Stimulated activated naive B cell treated with anti-CD40 and anti-IgM and Interleukin-4, amounts not matched to agents 10 μg/mL and 1 μg/mL and 100 μg/mL, for 72 hours (primary cell): ENCODE results near the gene MINDY2.
"Not testable (repeated sequence)": the region's sequence is repeated elsewhere in the genome, so short reads cannot be mapped to it uniquely, and the experiment has no call there.

ENCODE experiments used
- ATAC-seq, 2 donors: fragments of 150-1000 bp; cut with Tn5 transposase; replicated peaks; 2 replicates each; pipeline ENCODE4 v1.10.0; 2021; ENCODE audit warnings: moderate library complexity in 1 of 2
- DNase-seq: peaks from one replicate; pipeline ENCODE4 v3.0.0; 2021
- H3K27ac Mint-ChIP-seq: one replicate; pipeline ENCODE4 v1.8.0; 2022; ENCODE audit warnings: mild to moderate bottlenecking, mixed read lengths
- H3K27me3 Mint-ChIP-seq, 2 donors: one replicate each; pipeline ENCODE4 v1.8.0; 2022; ENCODE audit warnings: mixed read lengths in 2 of 2
- H3K36me3 Mint-ChIP-seq, 2 donors: one replicate each; pipeline ENCODE4 v1.8.0; 2022; ENCODE audit warnings: mixed read lengths in 2 of 2, mild to moderate bottlenecking in 1 of 2
- H3K4me1 Mint-ChIP-seq, 2 donors: one replicate each; pipeline ENCODE4 v1.8.0; 2022; ENCODE audit warnings: mixed read lengths in 2 of 2, mild to moderate bottlenecking in 1 of 2
- H3K4me3 Mint-ChIP-seq, 2 donors: one replicate each; pipeline ENCODE4 v1.8.0; 2022; ENCODE audit warnings: mild to moderate bottlenecking in 2 of 2, mixed read lengths in 2 of 2, moderate library complexity in 1 of 2
- H3K9me3 Mint-ChIP-seq, 2 donors: one replicate each; pipeline ENCODE4 v1.8.0; 2022; ENCODE audit warnings: mixed read lengths in 2 of 2, mild to moderate bottlenecking in 1 of 2

MINDY2 gene

GRCh38 chr15:58867926-58868325 is 96.8 kb downstream of the MINDY2 start:
- Mint-ChIP-seq H3K36me3 (peaks cover 6 to 14% of the 10 kb centered on the region in 2 donors), H3K9me3 (peaks cover 0 to 2% of the 10 kb centered on the region in 2 donors), H3K27me3 (peaks cover 7 to 9% of the 10 kb centered on the region in 2 donors), H3K4me1 (peaks cover 4 to 13% of the 10 kb centered on the region in 2 donors), H3K27ac (peak overlapping the region; percentile 42), H3K4me3 (no peak overlapping the region)
- no peak for ATAC-seq
- no peak for DNase-seq

- H3K36me3 Mint-ChIP-seq, result peaks cover 9 to 16% of the 10 kb centered on the region in 2 donors
- H3K4me1 Mint-ChIP-seq, result peaks cover 0 to 3% of the 10 kb centered on the region in 2 donors
- no peak overlapping the region for H3K27ac Mint-ChIP-seq
- H3K9me3 Mint-ChIP-seq, result peaks cover 0 to 2% of the 10 kb centered on the region in 2 donors
- DNase-seq, result no peak
- H3K27me3 Mint-ChIP-seq, result no peaks in the 10 kb centered on the region
- no peak overlapping the region for H3K4me3 Mint-ChIP-seq
- no peak for ATAC-seq
These were observed 99.3 kb downstream of the MINDY2 start for GRCh38 chr15:58870451-58870850.

- no peak overlapping the region for H3K27ac Mint-ChIP-seq
- H3K27me3 Mint-ChIP-seq, result no peaks in the 10 kb centered on the region
- H3K36me3 Mint-ChIP-seq, result peaks cover 19 to 26% of the 10 kb centered on the region in 2 donors
- no peak for DNase-seq
- peaks cover 0 to 5% of the 10 kb centered on the region in 2 donors for H3K4me1 Mint-ChIP-seq
- peak in 1 of 2 donors; percentile 39 for ATAC-seq
- H3K9me3 Mint-ChIP-seq, result peaks cover 0 to 2% of the 10 kb centered on the region in 2 donors
- no peak overlapping the region for H3K4me3 Mint-ChIP-seq
These were observed 102.2 kb downstream of the MINDY2 start for GRCh38 chr15:58873267-58873666.

- no peaks in the 10 kb centered on the region for H3K27me3 Mint-ChIP-seq
- peaks cover 27 to 43% of the 10 kb centered on the region in 2 donors for H3K36me3 Mint-ChIP-seq
- DNase-seq (no peak), ATAC-seq (no peak)
- H3K4me1 Mint-ChIP-seq, result peaks cover 0 to 5% of the 10 kb centered on the region in 2 donors
- no peak overlapping the region for H3K27ac Mint-ChIP-seq
- no peak overlapping the region for H3K4me3 Mint-ChIP-seq
- H3K9me3 Mint-ChIP-seq, result no peaks in the 10 kb centered on the region
These were observed 104.2 kb downstream of the MINDY2 start for GRCh38 chr15:58875343-58875742.

GRCh38 chr15:58876306-58877106 is 105.4 kb downstream of the MINDY2 start:
- H3K4me1 Mint-ChIP-seq, result peaks cover 0 to 5% of the 10 kb centered on the region in 2 donors
- ATAC-seq (no peak), DNase-seq (no peak)
- no peak overlapping the region for H3K27ac Mint-ChIP-seq
- no peaks in the 10 kb centered on the region for H3K9me3 Mint-ChIP-seq
- H3K27me3 Mint-ChIP-seq, result no peaks in the 10 kb centered on the region
- H3K4me3 Mint-ChIP-seq, result no peak overlapping the region
- peaks cover 29 to 53% of the 10 kb centered on the region in 2 donors for H3K36me3 Mint-ChIP-seq

- no peak overlapping the region for H3K4me3 Mint-ChIP-seq
- no peak for DNase-seq
- peaks cover 0 to 7% of the 10 kb centered on the region in 2 donors for H3K4me1 Mint-ChIP-seq
- H3K36me3 Mint-ChIP-seq, result peaks cover 38 to 66% of the 10 kb centered on the region in 2 donors
- no peak for ATAC-seq
- no peak overlapping the region for H3K27ac Mint-ChIP-seq
- no peaks in the 10 kb centered on the region for H3K27me3 Mint-ChIP-seq
- H3K9me3 Mint-ChIP-seq, result no peaks in the 10 kb centered on the region
These were observed 107.1 kb downstream of the MINDY2 start for GRCh38 chr15:58877999-58878825.

- H3K4me3 Mint-ChIP-seq, result no peak overlapping the region
- ATAC-seq, result no peak
- H3K36me3 Mint-ChIP-seq, result peaks cover 51 to 74% of the 10 kb centered on the region in 2 donors
- no peak for DNase-seq
- H3K27me3 Mint-ChIP-seq, result no peaks in the 10 kb centered on the region
- peaks cover 0 to 6% of the 10 kb centered on the region in 2 donors for H3K4me1 Mint-ChIP-seq
- H3K9me3 Mint-ChIP-seq, result no peaks in the 10 kb centered on the region
- H3K27ac Mint-ChIP-seq, result no peak overlapping the region
These were observed 109.2 kb downstream of the MINDY2 start for GRCh38 chr15:58880320-58880719.

- peak overlapping the region; percentile 72 for H3K27ac Mint-ChIP-seq
- no peak for DNase-seq
- ATAC-seq, result no peak
- H3K9me3 Mint-ChIP-seq, result no peaks in the 10 kb centered on the region
- no peak overlapping the region for H3K4me3 Mint-ChIP-seq
- no peaks in the 10 kb centered on the region for H3K27me3 Mint-ChIP-seq
- H3K36me3 Mint-ChIP-seq, result peaks cover 56 to 73% of the 10 kb centered on the region in 2 donors
- peaks cover 0 to 2% of the 10 kb centered on the region in 2 donors for H3K4me1 Mint-ChIP-seq
These were observed 111.1 kb downstream of the MINDY2 start for GRCh38 chr15:58882243-58882642.

GRCh38 chr15:58883926-58884325 is 112.8 kb downstream of the MINDY2 start:
- DNase-seq, H3K27me3 Mint-ChIP-seq, H3K27ac Mint-ChIP-seq, ATAC-seq, H3K4me3 Mint-ChIP-seq, H3K4me1 Mint-ChIP-seq, H3K9me3 Mint-ChIP-seq: not testable (repeated sequence)
- peaks cover 59 to 80% of the 10 kb centered on the region in 2 donors for H3K36me3 Mint-ChIP-seq

GRCh38 chr15:58886921-58887320 is 115.8 kb downstream of the MINDY2 start:
- no peak overlapping the region for H3K27ac Mint-ChIP-seq
- no peak overlapping the region for H3K4me3 Mint-ChIP-seq
- no peak for DNase-seq
- H3K4me1 Mint-ChIP-seq, result peaks cover 0 to 2% of the 10 kb centered on the region in 2 donors
- no peak for ATAC-seq
- peaks cover 55 to 73% of the 10 kb centered on the region in 2 donors for H3K36me3 Mint-ChIP-seq
- H3K9me3 Mint-ChIP-seq, result no peaks in the 10 kb centered on the region
- no peaks in the 10 kb centered on the region for H3K27me3 Mint-ChIP-seq

- DNase-seq (no peak), ATAC-seq (no peak)
- H3K27ac Mint-ChIP-seq, result no peak overlapping the region
- H3K4me1 Mint-ChIP-seq, result no peaks in the 10 kb centered on the region
- H3K4me3 Mint-ChIP-seq, result no peak overlapping the region
- H3K27me3 Mint-ChIP-seq, result no peaks in the 10 kb centered on the region
- H3K9me3 Mint-ChIP-seq, result no peaks in the 10 kb centered on the region
- peaks cover 48 to 69% of the 10 kb centered on the region in 2 donors for H3K36me3 Mint-ChIP-seq
These were observed 118.3 kb downstream of the MINDY2 start for GRCh38 chr15:58889363-58889762.

GRCh38 chr15:58898150-58898680 is 127.1 kb downstream of the MINDY2 start:
- no peak for ATAC-seq
- Mint-ChIP-seq H3K27ac (no peak overlapping the region), H3K9me3 (no peaks in the 10 kb centered on the region), H3K36me3 (peaks cover 23 to 35% of the 10 kb centered on the region in 2 donors), H3K27me3 (no peaks in the 10 kb centered on the region), H3K4me3 (no peak overlapping the region), H3K4me1 (peaks cover 0 to 3% of the 10 kb centered on the region in 2 donors)
- no peak for DNase-seq

GRCh38 chr15:58900631-58901030 is 129.5 kb downstream of the MINDY2 start:
- Mint-ChIP-seq H3K9me3 (no peaks in the 10 kb centered on the region), H3K4me3 (no peak overlapping the region), H3K27me3 (no peaks in the 10 kb centered on the region), H3K27ac (no peak overlapping the region), H3K36me3 (peaks cover 11 to 22% of the 10 kb centered on the region in 2 donors), H3K4me1 (peaks cover 0 to 3% of the 10 kb centered on the region in 2 donors)
- DNase-seq (no peak), ATAC-seq (no peak)

GRCh38 chr15:58908550-58909309 is 137.6 kb downstream of the MINDY2 start:
- no peak overlapping the region for H3K27ac Mint-ChIP-seq
- no peak for DNase-seq
- no peak for ATAC-seq
- H3K27me3 Mint-ChIP-seq, result no peaks in the 10 kb centered on the region
- H3K4me1 Mint-ChIP-seq, result peaks cover 4 to 15% of the 10 kb centered on the region in 2 donors
- H3K4me3 Mint-ChIP-seq, result no peak overlapping the region
- no peaks in the 10 kb centered on the region for H3K9me3 Mint-ChIP-seq
- H3K36me3 Mint-ChIP-seq, result peaks cover 22 to 42% of the 10 kb centered on the region in 2 donors
